Osteocyte (in vitro differentiated cells): ENCODE measurements around the gene CRYBA4. TPM values are rescaled to one million over a fixed set of nuclear protein-coding genes. Genes with fewer than 3 reads are reported as not detected.

Experiments used
- DNase-seq: peaks from one replicate; pipeline ENCODE4 v3.0.0; 2021; ENCODE audit warnings: mixed read lengths; ENCODE audit not compliant: unreplicated experiment; ENCODE audit errors: extremely low spot score
- H3K27ac Mint-ChIP-seq: one replicate; pipeline ENCODE4 v1.8.0; 2021; ENCODE audit warnings: mild to moderate bottlenecking, mixed read lengths; ENCODE audit not compliant: unreplicated experiment
- H3K27me3 Mint-ChIP-seq: one replicate; pipeline ENCODE4 v1.8.0; 2021; ENCODE audit warnings: mixed read lengths; ENCODE audit not compliant: unreplicated experiment
- H3K36me3 Mint-ChIP-seq: one replicate; pipeline ENCODE4 v1.8.0; 2021; ENCODE audit warnings: mixed read lengths; ENCODE audit not compliant: unreplicated experiment
- H3K4me1 Mint-ChIP-seq: one replicate; pipeline ENCODE4 v1.8.0; 2021; ENCODE audit warnings: mixed read lengths; ENCODE audit not compliant: unreplicated experiment
- H3K4me3 Mint-ChIP-seq: one replicate; pipeline ENCODE4 v1.8.0; 2021; ENCODE audit warnings: mild to moderate bottlenecking, moderate library complexity, mixed read lengths; ENCODE audit not compliant: unreplicated experiment
- H3K9me3 Mint-ChIP-seq: one replicate; pipeline ENCODE4 v1.8.0; 2021; ENCODE audit warnings: mixed read lengths; ENCODE audit not compliant: unreplicated experiment
- total RNA-seq: library from RNA; stranded (reverse); gene quantifications from 2 replicates; pipeline ENCODE4 v1.2.1, GENCODE V29; 2021
- TF ChIP-seq, protein P1 (sequence below): fragments of 200-600 bp; sonication (generic); IDR thresholded peaks from 2 replicates; pipeline ENCODE4 v1.5.0; 2021; ENCODE audit warnings: antibody characterized with exemption, mild to moderate bottlenecking, moderate library complexity

The CRYBA4 gene
- total RNA-seq, 1 donor from 2014 or later = not detected

DNA sequence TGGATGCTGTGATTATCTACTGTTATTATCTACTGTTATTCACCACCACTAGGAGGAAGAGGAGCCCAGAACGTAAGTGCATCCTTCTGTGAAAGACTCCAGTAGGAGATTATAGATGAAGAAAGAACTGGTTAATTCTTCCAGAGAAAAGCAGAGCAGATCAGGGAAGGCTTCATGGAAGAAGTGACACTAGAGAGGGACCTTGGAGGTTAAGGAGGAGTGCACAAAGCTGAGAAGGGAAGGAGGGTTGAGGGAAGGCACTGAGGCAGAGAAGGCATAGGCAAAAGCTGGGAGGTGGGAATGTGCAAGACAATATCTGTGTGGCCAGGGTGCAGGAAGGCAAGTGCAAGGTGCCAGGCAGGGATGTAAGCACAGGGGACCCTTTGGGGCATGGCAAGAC, 17.4 kb upstream of the CRYBA4 start:
- TF ChIP-seq, protein P1, sequence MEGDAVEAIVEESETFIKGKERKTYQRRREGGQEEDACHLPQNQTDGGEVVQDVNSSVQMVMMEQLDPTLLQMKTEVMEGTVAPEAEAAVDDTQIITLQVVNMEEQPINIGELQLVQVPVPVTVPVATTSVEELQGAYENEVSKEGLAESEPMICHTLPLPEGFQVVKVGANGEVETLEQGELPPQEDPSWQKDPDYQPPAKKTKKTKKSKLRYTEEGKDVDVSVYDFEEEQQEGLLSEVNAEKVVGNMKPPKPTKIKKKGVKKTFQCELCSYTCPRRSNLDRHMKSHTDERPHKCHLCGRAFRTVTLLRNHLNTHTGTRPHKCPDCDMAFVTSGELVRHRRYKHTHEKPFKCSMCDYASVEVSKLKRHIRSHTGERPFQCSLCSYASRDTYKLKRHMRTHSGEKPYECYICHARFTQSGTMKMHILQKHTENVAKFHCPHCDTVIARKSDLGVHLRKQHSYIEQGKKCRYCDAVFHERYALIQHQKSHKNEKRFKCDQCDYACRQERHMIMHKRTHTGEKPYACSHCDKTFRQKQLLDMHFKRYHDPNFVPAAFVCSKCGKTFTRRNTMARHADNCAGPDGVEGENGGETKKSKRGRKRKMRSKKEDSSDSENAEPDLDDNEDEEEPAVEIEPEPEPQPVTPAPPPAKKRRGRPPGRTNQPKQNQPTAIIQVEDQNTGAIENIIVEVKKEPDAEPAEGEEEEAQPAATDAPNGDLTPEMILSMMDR = no peak
- H3K4me1 Mint-ChIP-seq = no peaks in the 10 kb centered on the region
- no peak overlapping the region for H3K27ac Mint-ChIP-seq
- H3K9me3 Mint-ChIP-seq = no peaks in the 10 kb centered on the region
- no peak overlapping the region for H3K4me3 Mint-ChIP-seq
- peaks cover 18% of the 10 kb centered on the region for H3K27me3 Mint-ChIP-seq
- DNase-seq = no peak
- H3K36me3 Mint-ChIP-seq = no peaks in the 10 kb centered on the region

- H3K4me1 Mint-ChIP-seq = peaks cover 9% of the 10 kb centered on the region
- peaks cover 11% of the 10 kb centered on the region for H3K27me3 Mint-ChIP-seq
- DNase-seq = no peak
- H3K27ac Mint-ChIP-seq = no peak overlapping the region
- H3K36me3 Mint-ChIP-seq = no peaks in the 10 kb centered on the region
- H3K9me3 Mint-ChIP-seq = no peaks in the 10 kb centered on the region
- H3K4me3 Mint-ChIP-seq = no peak overlapping the region
- TF ChIP-seq, protein P1 = no peak
Observed at GRCh38 chr22:26606611-26607010, 15.2 kb upstream of the CRYBA4 start.

DNA sequence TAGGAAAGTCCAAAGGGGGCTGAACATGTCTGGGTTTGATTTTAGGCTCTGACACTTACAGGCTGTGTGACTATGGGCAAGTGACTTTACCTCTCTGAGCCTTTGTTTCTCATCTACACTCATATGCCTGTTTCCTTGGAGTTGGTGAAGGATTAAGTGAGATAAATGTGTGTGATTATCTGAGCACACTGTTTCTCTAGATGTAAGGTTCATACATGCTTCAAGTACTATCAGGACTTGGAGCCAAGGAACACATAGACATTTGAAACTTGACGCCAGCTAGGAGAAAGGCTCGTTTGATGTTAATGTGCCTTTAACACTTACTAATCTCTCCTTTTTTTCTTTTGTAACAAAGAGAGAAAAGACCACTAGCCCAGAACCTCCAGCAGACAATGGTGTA, 13.6 kb upstream of the CRYBA4 start:
- H3K36me3 Mint-ChIP-seq = no peaks in the 10 kb centered on the region
- H3K27ac Mint-ChIP-seq = no peak overlapping the region
- no peaks in the 10 kb centered on the region for H3K9me3 Mint-ChIP-seq
- TF ChIP-seq, protein P1 = no peak
- DNase-seq = no peak
- H3K27me3 Mint-ChIP-seq = peaks cover 17% of the 10 kb centered on the region
- H3K4me3 Mint-ChIP-seq = no peak overlapping the region
- H3K4me1 Mint-ChIP-seq = peaks cover 9% of the 10 kb centered on the region

- Mint-ChIP-seq H3K4me3 (no peak overlapping the region), H3K4me1 (peaks cover 9% of the 10 kb centered on the region), H3K9me3 (no peaks in the 10 kb centered on the region), H3K27me3 (peaks cover 29% of the 10 kb centered on the region), H3K27ac (peak overlapping the region; percentile 19), H3K36me3 (no peaks in the 10 kb centered on the region)
- TF ChIP-seq, protein P1 = no peak
- no peak for DNase-seq
Observed at GRCh38 chr22:26609287-26609686, 12.5 kb upstream of the CRYBA4 start.

- Mint-ChIP-seq H3K27ac (peak overlapping the region; percentile 89), H3K9me3 (no peaks in the 10 kb centered on the region), H3K4me3 (no peak overlapping the region), H3K4me1 (peaks cover 9% of the 10 kb centered on the region), H3K36me3 (no peaks in the 10 kb centered on the region), H3K27me3 (peaks cover 34% of the 10 kb centered on the region)
- TF ChIP-seq, protein P1 = no peak
- DNase-seq = no peak
Observed at GRCh38 chr22:26610072-26610958, 11.4 kb upstream of the CRYBA4 start.
